Uterus (tissue), 4 donors: Measurements from ENCODE around the gene DOCK4. TPM values are rescaled to one million over a fixed set of nuclear protein-coding genes. Genes with fewer than 3 reads are reported as not detected.

Source experiments
- DNase-seq, 2 donors: peaks; one replicate each; pipeline ENCODE4 v3.0.0-alpha.2; 2019 to 2020
- H3K27ac ChIP-seq, 2 donors: fragments of 200-600 bp; sonication (generic); 1 replicate in 1 of 2; 2 replicates in 1 of 2; pipeline ENCODE4 v1.5.1; 2016 to 2018
- H3K27me3 ChIP-seq, 2 donors: fragments of 200-600 bp; sonication (generic); one replicate each; pipeline ENCODE4 v1.5.1; 2018 to 2019; ENCODE audit warnings: control low read depth in 1 of 2
- H3K36me3 ChIP-seq, 2 donors: fragments of 200-600 bp; sonication (generic); one replicate each; pipeline ENCODE4 v1.5.1; 2019; ENCODE audit warnings: control low read depth in 1 of 2
- H3K4me1 ChIP-seq, 2 donors: fragments of 200-600 bp; sonication (generic); one replicate each; pipeline ENCODE4 v1.5.1; 2018 to 2019; ENCODE audit warnings: control low read depth in 1 of 2
- H3K4me3 ChIP-seq, 2 donors: fragments of 200-600 bp; sonication (generic); 1 replicate in 1 of 2; 2 replicates in 1 of 2; pipeline ENCODE4 v1.5.1; 2018 to 2019; ENCODE audit warnings: mild to moderate bottlenecking in 1 of 2
- H3K9me3 ChIP-seq, 2 donors: fragments of 200-600 bp; sonication (generic); one replicate each; pipeline ENCODE4 v1.5.1; 2019; ENCODE audit warnings: control low read depth in 1 of 2
- POLR2A ChIP-seq, 2 donors: fragments of 450-650 bp; IDR thresholded peaks; one replicate each; pipeline ENCODE4 v1.6.1; 2016; ENCODE audit warnings: antibody characterized with exemption in 2 of 2, mild to moderate bottlenecking in 1 of 2, moderate library complexity in 1 of 2
- intact Hi-C: fragments of 100-400 bp; cut with DNase I; formaldehyde crosslinking; loops from one replicate; pipeline ENCODE4 v1.15.1; 2023; ENCODE audit warnings: low total_unique reads
- total RNA-seq, 4 donors: library from RNA; depleted of rRNA in 3 of 4; stranded (reverse); fragments of >200 nt in 3 of 4; gene quantifications; one replicate each; pipeline versions ENCODE4 v1.1.0 to v1.2.4, GENCODE V29; 2014 to 2023
- TF ChIP-seq, protein P1 (sequence below), 4 experiments: fragments of 200-600 bp in 2 of 4; fragments of 450-650 bp in 2 of 4; sonication (generic) in 2 of 4; IDR thresholded peaks; one replicate each; pipeline ENCODE4 v1.5.1; 2016 to 2019; ENCODE audit warnings: antibody characterized with exemption in 4 of 4, mild to moderate bottlenecking in 2 of 4, moderate library complexity in 1 of 4
- donor health status: DM: yes; HTN: yes; CAD: no.

The DOCK4 gene
- total RNA-seq, 4 donors from 2014 or later, result 48.8 to 217 (median 72.3) TPM

DNA sequence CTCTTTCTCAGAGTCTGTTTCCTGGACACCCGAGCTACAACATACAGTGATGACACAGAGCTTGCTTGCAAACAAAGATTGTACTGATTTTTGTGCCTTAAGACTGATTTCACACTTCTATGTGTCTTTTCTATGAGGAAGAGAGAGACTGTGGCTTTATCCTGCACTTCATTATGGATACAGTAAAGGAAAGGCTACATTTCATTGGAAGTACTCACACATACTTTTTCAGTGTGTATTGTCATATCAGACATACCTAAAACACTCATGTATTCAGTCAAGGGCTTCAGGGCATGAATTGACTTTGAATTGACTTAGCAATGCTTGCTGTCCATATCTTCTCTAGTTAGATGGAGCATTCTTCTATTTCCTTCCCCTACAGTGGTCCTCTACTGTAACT is 508.4 kb downstream of the DOCK4 start:
- intact Hi-C loops, result no loop called here
- DNase-seq, result no peak
- Histone ChIP-seq H3K27ac (no peak overlapping the region), H3K4me3 (no peak overlapping the region), H3K27me3 (no peaks in the 10 kb centered on the region), H3K36me3 (no peaks in the 10 kb centered on the region), H3K9me3 (no peaks in the 10 kb centered on the region), H3K4me1 (no peaks in the 10 kb centered on the region)
- no peak for TF ChIP-seq POLR2A (IDR thresholded peaks at IDR 0.05)
- TF ChIP-seq, protein P1, sequence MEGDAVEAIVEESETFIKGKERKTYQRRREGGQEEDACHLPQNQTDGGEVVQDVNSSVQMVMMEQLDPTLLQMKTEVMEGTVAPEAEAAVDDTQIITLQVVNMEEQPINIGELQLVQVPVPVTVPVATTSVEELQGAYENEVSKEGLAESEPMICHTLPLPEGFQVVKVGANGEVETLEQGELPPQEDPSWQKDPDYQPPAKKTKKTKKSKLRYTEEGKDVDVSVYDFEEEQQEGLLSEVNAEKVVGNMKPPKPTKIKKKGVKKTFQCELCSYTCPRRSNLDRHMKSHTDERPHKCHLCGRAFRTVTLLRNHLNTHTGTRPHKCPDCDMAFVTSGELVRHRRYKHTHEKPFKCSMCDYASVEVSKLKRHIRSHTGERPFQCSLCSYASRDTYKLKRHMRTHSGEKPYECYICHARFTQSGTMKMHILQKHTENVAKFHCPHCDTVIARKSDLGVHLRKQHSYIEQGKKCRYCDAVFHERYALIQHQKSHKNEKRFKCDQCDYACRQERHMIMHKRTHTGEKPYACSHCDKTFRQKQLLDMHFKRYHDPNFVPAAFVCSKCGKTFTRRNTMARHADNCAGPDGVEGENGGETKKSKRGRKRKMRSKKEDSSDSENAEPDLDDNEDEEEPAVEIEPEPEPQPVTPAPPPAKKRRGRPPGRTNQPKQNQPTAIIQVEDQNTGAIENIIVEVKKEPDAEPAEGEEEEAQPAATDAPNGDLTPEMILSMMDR (IDR thresholded peaks at IDR 0.05), result no peak

DNA sequence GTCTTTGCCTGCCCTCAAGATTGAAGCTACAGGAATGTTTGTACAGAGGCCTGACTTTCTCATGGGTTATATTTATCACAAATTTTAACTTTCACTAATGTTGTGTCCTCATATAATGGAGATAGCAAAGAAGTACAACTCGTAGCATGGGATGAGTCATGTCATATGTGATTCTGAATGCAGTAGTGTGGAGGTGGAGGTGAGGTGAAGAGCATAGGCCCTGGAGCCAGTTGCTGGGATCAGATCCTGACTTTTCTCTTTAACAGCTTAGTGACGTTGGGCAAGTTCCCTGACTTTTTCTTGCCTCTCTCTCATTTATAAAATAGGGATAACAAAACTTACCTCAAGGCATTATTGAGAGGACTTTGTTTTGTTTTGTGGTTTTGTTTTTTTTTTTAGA is 511.8 kb downstream of the DOCK4 start:
- Histone ChIP-seq H3K27ac (no peak overlapping the region), H3K27me3 (no peaks in the 10 kb centered on the region), H3K4me3 (no peak overlapping the region), H3K36me3 (no peaks in the 10 kb centered on the region), H3K4me1 (no peaks in the 10 kb centered on the region), H3K9me3 (no peaks in the 10 kb centered on the region)
- no peak for DNase-seq
- intact Hi-C loops, result no loop called here
- no peak for TF ChIP-seq POLR2A (IDR thresholded peaks at IDR 0.05)
- TF ChIP-seq, protein P1 (IDR thresholded peaks at IDR 0.05), result no peak

DNA sequence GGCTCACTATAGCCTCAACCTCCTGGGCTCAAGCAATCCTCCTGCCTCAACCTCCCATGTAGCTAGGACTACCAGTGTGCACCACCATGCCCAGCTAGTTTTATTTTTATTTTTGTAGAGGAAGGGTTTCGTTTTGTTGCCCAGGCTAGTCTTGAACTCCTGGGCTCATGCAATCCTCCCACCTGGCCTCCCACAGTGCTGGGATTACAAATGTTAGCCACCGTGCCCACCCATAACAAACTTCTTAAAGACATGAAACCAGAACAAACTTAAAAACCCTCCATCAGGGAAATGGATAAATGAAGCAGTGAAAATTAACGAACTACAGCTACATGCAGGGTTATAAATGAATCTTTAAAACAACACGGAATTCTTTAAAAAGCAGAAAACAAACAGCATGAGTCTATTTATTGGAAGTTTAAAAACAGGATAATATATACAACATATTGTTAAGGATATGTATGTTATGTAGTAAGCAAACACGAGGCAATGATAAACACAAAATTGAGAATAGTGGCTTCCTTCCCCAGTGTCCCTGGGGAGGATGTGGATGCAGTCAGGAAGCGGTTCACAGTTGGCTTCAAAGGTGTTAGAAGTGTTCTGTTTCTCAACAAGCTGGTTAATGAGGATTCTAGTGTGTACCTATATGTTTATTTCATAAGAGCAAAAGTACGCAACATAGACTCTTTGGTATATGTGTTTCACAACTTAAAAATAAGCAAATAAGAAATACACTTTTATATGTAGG is 515.7 kb downstream of the DOCK4 start:
- H3K4me1 ChIP-seq, result no peaks in the 10 kb centered on the region
- no peak overlapping the region for H3K4me3 ChIP-seq
- DNase-seq, result no peak
- H3K27me3 ChIP-seq, result no peaks in the 10 kb centered on the region
- no peaks in the 10 kb centered on the region for H3K9me3 ChIP-seq
- no peak overlapping the region for H3K27ac ChIP-seq
- no peaks in the 10 kb centered on the region for H3K36me3 ChIP-seq
- intact Hi-C loops, result no loop called here
- TF ChIP-seq, protein P1 (IDR thresholded peaks at IDR 0.05), result no peak
- TF ChIP-seq POLR2A (IDR thresholded peaks at IDR 0.05), result no peak

DNA sequence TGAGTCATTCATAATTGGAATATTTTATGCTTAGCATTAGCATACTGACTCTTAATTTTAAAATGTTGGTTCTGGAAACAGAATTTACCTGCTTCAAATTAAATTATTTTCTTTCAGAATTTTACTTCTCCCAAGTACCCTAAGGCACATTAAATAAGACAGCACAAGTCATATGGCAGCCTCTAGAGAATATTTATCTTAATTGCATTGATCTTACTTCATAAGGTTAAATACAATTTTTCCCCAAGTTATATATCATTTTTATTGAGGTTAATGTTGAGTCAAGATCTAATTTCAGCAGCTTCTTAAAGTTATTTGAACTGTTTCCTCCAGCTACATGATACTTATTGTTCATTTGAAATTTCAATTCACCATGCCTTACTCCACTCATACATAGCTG is 520.9 kb downstream of the DOCK4 start:
- Histone ChIP-seq H3K27me3 (no peaks in the 10 kb centered on the region), H3K27ac (no peak overlapping the region), H3K36me3 (no peaks in the 10 kb centered on the region), H3K4me1 (no peaks in the 10 kb centered on the region), H3K4me3 (no peak overlapping the region), H3K9me3 (no peaks in the 10 kb centered on the region)
- intact Hi-C loops, result no loop called here
- no peak for TF ChIP-seq POLR2A (IDR thresholded peaks at IDR 0.05)
- TF ChIP-seq, protein P1 (IDR thresholded peaks at IDR 0.05), result no peak
- no peak for DNase-seq

DNA sequence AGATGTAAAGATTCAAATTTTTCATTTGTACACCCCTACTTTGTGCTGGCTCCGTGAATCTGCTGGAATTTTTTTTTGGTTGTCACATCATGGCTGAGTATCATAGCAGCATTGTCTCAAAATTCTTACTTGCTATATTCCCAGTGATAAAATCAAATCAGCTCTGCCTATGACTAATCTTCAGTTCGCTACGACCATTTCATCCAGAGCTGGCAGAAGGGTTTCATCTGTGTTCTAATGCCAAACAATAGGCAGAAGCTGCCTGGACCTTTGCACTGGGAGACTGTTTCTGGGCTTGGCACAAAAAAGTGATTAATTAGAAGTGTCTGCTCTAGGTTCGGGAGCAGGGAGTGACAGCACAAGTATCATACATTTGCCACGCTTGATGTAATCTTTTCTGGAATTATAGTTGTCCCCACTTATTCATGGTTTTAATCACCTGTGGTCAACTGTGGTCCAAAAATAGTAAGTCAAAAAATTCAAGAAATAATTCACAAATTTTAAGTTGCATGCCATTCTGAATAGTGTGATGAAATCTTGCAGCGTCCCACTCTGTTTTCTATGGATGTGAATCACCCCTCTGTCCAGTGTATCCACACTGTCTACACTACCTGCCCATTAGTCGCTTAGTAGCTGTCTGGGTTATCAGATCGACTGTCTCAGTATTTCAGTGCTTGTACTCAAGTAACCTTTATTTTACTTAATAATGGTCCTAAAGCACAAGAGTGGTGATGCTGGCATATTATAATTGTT is 523.4 kb downstream of the DOCK4 start:
- H3K36me3 ChIP-seq, result no peaks in the 10 kb centered on the region
- H3K4me3 ChIP-seq, result no peak overlapping the region
- DNase-seq, result no peak
- intact Hi-C loops, result no loop called here
- no peak overlapping the region for H3K27ac ChIP-seq
- no peaks in the 10 kb centered on the region for H3K9me3 ChIP-seq
- TF ChIP-seq, protein P1 (IDR thresholded peaks at IDR 0.05), result no peak
- TF ChIP-seq POLR2A (IDR thresholded peaks at IDR 0.05), result no peak
- no peaks in the 10 kb centered on the region for H3K4me1 ChIP-seq
- no peaks in the 10 kb centered on the region for H3K27me3 ChIP-seq
